ENCODE results near the gene KLC1. TPM values are rescaled to one million over a fixed set of nuclear protein-coding genes. Genes with fewer than 3 reads are reported as not detected.

Gene KLC1
- total RNA-seq, 1 experiment from 2014 or later: 306 TPM

DNA sequence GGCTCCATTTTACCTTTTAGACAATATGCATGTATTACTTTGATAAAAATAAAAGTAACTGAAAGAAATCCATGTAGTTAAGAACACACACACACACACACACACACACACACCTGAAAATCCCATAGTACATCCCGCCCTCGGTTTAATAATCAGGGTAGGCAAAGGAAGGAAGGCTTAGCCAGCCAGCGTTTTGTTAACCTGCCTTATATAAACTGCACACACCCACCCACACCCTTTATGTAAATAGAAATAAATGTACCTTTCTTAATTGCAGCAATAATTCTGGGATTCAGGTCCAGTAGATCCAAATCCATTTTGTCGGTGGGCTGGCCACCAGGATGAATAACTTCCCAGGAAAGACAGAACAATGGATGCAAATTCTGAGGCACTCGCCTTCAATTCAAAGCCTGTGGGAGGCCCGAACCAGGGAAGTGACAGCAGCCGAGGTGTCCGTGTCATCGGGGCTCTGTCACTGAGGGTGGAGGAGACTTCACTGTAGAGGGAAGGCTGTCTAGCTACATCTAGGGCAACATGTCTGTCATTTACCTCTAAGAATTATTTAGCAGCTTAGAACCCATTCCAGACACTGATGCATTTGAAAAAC is 81.9 kb downstream of the KLC1 start:
- TSS peak; percentile 25 for BruUV-seq (replicated peaks)
- ChIA-PET POLR2A (ENCODE audit: unreplicated experiment) (interaction anchor here (0.8 kb wide), 1 partner anchor 156 kb away, joined by 19 read pairs; no protein-coding TSS in a partner anchor), CTCF (no interaction called here)
- TF ChIP-seq EZH2phosphoT487 (IDR thresholded peaks at IDR 0.05; ENCODE audit: borderline replicate concordance, low read length) (no peak), EZH2 (IDR thresholded peaks at IDR 0.05; ENCODE audit: low read length, unreplicated experiment) (no peak), CTCF (conservative IDR thresholded peaks at IDR 0.05; ENCODE audit: low read depth, low read length) (no peak)
- no peak for ATAC-seq
- Histone ChIP-seq H3F3A (ENCODE audit: low read length, unreplicated experiment) (no peaks in the 10 kb centered on the region), H3K27ac (ENCODE audit: low read length) (peak overlapping the region; percentile 49), H3K36me3 (ENCODE audit: low read depth, low read length) (peaks cover 20% of the 10 kb centered on the region; the same call in 1 of the 2 replicates), H2AFZ (ENCODE audit: low read length) (no peak overlapping the region), H3K9me2 (replicated peaks; ENCODE audit: low read length) (no peaks in the 10 kb centered on the region), H3K79me2 (ENCODE audit: low read length) (peaks cover 38% of the 10 kb centered on the region), H3K4me3 (ENCODE audit: low read length) (0 out of 2 replicates have a peak overlapping the region, but pooled peaks have one; percentile 5), H3K4me1 (ENCODE audit: insufficient read depth, low read length) (peaks cover 41% of the 10 kb centered on the region), H3K9me3 (ENCODE audit: low read length) (no peaks in the 10 kb centered on the region), H3K4me2 (ENCODE audit: low read length) (peak overlapping the region; percentile 37), H3K9ac (ENCODE audit: low read length) (no peak overlapping the region), H4K20me1 (ENCODE audit: low read length) (no peaks in the 10 kb centered on the region), H3K27me3 (ENCODE audit: low read length) (no peaks in the 10 kb centered on the region)
- peak; percentile 31 for DNase-seq
- intact Hi-C loops (cut with micrococcal nuclease): loop anchor here (10.0 kb wide), 1 partner anchor 136 kb away; no protein-coding TSS in a partner anchor

GRCh38 chr14:103711516-103712431 is 82.8 kb downstream of the KLC1 start:
- TF ChIP-seq EZH2phosphoT487 (IDR thresholded peaks at IDR 0.05; ENCODE audit: borderline replicate concordance, low read length) (no peak), EZH2 (IDR thresholded peaks at IDR 0.05; ENCODE audit: low read length, unreplicated experiment) (no peak), CTCF (conservative IDR thresholded peaks at IDR 0.05; ENCODE audit: low read depth, low read length) (no peak)
- Histone ChIP-seq H3K9ac (ENCODE audit: low read length) (no peak overlapping the region), H3K36me3 (ENCODE audit: low read depth, low read length) (peaks cover 18% of the 10 kb centered on the region; the same call in 1 of the 2 replicates), H3K27ac (ENCODE audit: low read length) (peak overlapping the region; percentile 49), H3K4me3 (ENCODE audit: low read length) (peak overlapping the region; percentile 13; the same call in 1 of the 2 replicates), H3K79me2 (ENCODE audit: low read length) (peaks cover 46% of the 10 kb centered on the region), H3K9me3 (ENCODE audit: low read length) (no peaks in the 10 kb centered on the region), H4K20me1 (ENCODE audit: low read length) (no peaks in the 10 kb centered on the region), H3K9me2 (replicated peaks; ENCODE audit: low read length) (no peaks in the 10 kb centered on the region), H3K4me1 (ENCODE audit: insufficient read depth, low read length) (peaks cover 45% of the 10 kb centered on the region), H3K27me3 (ENCODE audit: low read length) (no peaks in the 10 kb centered on the region), H2AFZ (ENCODE audit: low read length) (no peak overlapping the region), H3F3A (ENCODE audit: low read length, unreplicated experiment) (no peaks in the 10 kb centered on the region), H3K4me2 (ENCODE audit: low read length) (peak overlapping the region; percentile 37)
- peak; percentile 31 for ATAC-seq
- ChIA-PET POLR2A (ENCODE audit: unreplicated experiment) (no interaction called here), CTCF (no interaction called here)
- DNase-seq: peak; percentile 56
- intact Hi-C loops (cut with micrococcal nuclease): loop anchor here (10.0 kb wide), 1 partner anchor 137 kb away; no protein-coding TSS in a partner anchor
- TSS peak; percentile 12 for BruUV-seq (replicated peaks)

Measured in PC-3 (cell line).